Vagina (tissue), 2 donors: ENCODE results near the gene E2F3.

Experiments
- CTCF ChIP-seq, 3 experiments: fragments of 450-650 bp in 2 of 3; fragments of 200-600 bp in 1 of 3; sonication (generic) in 1 of 3; IDR thresholded peaks; one replicate each; pipeline ENCODE4 v1.5.1; 2017 to 2019; ENCODE audit warnings: antibody characterized with exemption in 3 of 3, mild to moderate bottlenecking in 2 of 3, moderate library complexity in 2 of 3
- POLR2A ChIP-seq, 2 donors: fragments of 450-650 bp; IDR thresholded peaks; one replicate each; pipeline ENCODE4 v1.6.1; 2017; ENCODE audit warnings: antibody characterized with exemption in 2 of 2, mild to moderate bottlenecking in 2 of 2, moderate library complexity in 2 of 2

GRCh38 chr6:20403070-20403765 is 1.5 kb downstream of the E2F3 start:
- TF ChIP-seq CTCF (IDR thresholded peaks at IDR 0.05) (no peak), POLR2A (IDR thresholded peaks at IDR 0.05) (no peak)
